Stimulated activated CD8-positive, alpha-beta memory T cell treated with anti-CD3 and anti-CD28 coated beads, Interleukin-12 subunit alpha, Interleukin-12 subunit beta, amount 100 ng/mL, for 4 hours (primary cell): ENCODE results near the gene TNNT2.

Source experiments
- DNase-seq: peaks from one replicate; pipeline ENCODE4 v3.0.0-alpha.2; 2020; ENCODE audit warnings: low read depth

Gene TNNT2

GRCh38 chr1:201401700-201402099, 24.2 kb upstream of the TNNT2 start:
- DNase-seq: no peak

GRCh38 chr1:201400852-201401230, 23.4 kb upstream of the TNNT2 start:
- no peak for DNase-seq

DNA sequence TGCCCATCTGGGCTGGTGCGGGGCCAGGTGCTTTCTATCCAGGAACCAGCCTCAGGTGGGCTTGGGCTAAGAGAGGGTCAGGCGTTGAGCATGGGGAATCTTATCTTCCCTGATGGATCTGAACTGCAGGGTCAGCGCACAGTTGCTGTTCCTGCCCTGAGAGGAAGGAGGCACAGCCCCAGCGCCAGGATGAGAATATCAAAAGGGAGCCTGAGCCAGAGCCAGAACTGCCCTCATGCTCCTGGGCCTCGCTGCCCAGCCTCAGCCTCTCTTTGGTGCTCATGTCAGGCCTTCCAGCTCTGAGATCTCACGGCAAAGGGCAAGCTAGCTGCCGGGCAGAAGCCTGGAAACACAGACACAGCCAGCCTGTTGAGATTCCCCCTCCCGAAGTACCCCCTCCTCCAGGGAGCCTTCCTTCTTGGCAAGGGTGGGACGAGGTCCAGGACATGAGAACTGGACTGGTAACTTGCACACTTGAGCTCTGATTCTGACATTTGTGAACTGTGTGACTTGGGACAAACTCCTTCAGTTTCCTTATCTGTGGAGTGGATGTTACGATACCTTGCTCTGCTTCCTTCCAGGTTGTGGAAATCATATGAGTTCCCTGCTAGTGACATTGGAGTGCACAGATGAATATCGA, 22.9 kb upstream of the TNNT2 start:
- no peak for DNase-seq

DNA sequence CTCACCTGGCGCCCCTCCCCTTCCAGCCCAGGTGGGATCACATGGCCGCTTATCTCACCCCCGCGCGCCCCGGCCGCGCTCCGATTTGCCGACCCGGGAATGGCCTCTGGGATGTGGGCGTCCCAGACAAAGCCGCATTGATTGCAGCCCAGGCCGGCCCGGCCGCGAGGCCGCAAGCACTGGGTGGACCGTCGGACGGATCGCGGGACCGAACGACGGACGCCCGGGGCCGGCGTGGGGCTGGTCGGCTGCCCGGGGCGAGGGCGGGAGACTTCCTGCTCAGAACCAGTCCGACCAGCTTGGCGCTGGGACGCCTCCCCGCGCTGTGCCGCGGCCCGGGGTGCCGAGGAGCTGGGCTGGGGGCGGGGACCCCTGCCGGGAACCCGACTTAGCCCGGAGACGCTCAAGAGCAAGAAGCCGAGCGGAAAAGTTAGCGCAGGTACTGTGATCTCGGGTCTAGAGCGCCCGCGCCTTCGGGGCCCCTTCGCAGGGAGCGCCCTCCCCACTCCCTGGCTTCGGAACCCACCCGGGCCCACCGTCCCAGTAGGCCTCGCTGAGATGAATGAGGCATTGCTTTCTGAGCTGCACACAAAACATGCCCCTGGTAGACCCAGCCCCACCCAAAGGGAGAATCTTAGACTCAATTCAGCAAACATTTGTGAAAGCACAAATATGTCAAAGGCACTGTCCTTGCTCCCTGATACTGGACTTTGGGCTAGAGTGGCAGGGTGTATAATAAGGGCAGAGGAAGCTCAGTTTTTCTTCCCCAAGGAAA, 22.1 kb upstream of the TNNT2 start:
- DNase-seq: no peak

DNA sequence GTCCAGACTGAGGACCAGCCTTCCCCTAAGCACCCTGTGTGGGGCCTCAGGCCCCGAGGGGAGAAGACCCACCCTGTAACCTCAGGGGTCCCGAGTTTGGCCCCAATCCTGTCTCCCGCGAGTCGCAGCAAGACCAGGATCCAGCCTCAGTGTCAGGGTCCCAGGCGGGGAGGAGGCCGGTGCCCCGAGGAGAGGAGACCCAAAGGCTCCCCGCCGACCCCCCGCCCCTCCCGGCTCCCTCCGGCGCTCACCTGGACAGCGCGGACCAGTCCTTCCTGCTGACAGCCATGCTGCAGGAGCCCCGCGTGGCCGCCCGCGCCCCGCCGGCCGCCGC, 21.5 kb upstream of the TNNT2 start, which contains the start of gene LAD1:
Gene LAD1 (minus strand): TSS at position 307 of the 334 bp plus-strand sequence. CDS start 18 bp downstream, at position 289.
- no peak for DNase-seq

DNA sequence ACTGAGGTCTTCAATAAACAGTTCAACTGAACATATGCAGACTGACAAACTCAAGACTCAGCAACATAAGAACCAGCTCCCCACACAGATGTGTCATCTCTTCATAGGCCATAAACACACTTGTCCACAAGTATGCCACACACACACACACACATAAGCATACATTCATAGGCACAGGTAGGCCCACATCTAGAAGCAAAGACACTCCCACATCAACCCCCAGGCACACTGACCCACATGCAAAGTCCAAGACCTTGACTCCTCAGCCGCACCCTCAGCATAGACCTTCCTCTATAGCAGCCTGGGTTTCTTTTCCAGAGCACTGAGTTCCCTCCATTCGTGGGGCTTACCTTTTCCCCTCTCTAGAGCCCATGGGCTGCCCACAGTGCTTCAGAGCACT, 20.2 kb upstream of the TNNT2 start:
- no peak for DNase-seq

DNA sequence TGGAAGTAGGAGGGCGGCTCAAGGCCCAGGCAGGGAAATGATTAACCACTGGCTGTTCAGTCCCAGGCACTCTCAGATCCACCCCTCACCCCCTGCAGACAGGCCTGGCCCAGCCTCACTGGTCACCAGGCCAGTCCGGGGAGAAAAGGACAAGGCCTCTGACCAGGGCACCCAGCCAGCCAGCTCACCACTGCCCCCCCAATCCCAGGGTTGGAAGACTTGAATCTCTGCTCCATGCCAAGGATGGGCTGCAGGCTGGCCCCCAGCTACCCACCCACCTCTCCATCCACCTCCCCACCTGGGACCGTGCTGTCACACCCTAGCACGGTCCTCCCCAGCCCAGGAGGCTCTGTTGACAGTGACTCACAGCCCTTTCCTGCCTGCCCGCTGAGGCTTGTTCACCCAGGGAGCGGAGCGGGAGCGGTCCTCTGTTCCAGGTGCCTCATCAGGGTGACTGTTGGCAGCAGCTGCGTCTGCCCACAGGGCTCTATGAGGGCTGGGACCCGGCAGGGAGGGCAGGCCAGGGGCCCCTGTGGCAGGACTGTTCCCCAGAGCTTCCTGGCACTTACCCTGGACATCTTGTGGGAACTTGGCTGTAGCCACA, 19.5 kb upstream of the TNNT2 start:
- DNase-seq: no peak

GRCh38 chr1:201395936-201396335, 18.5 kb upstream of the TNNT2 start:
- DNase-seq: no peak

GRCh38 chr1:201394591-201394990, 17.1 kb upstream of the TNNT2 start:
- DNase-seq: no peak

- DNase-seq: no peak
Measured at GRCh38 chr1:201393076-201393475, 15.6 kb upstream of the TNNT2 start.

DNA sequence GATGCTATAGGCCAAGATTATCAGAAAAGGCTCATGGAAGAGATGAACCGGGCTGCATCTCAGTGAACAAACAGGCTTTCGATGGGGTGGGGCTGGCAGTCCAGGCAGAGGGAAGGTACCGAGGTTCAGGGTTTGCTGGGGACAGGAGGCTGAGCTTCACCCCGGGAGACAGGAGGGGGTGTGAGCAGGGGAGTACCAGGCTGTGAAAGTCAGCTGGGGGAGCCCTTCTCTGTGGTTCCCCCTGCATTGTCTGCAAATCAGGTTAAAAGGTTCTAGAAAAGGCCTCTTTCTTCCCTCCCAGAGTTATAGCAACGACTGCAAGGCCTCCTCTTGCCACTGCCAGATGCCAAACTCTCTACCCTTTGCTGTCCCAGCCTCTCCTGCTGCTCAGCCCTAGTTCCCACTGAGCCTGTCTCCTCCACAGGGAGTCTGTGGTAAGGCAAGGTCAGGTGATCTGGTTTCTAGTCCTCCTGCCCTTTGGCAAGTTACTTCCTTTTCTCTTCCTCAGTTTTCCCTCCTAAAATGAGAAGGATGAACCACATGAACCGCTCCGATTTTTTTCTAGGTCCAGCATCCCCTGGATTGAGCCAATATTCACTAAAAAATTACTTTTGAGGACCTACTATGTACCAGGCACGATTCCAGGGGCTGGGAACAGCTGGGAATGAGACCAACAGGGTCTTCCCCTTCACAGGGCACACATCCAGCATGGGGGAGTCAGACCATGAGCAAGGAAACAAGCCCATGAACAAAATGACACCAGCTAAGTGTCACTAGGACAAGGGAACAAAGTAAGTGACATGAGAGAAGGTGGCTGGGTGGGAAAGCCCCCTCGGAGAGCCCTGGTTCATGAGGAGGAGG, 14.4 kb upstream of the TNNT2 start:
- DNase-seq: no peak

DNA sequence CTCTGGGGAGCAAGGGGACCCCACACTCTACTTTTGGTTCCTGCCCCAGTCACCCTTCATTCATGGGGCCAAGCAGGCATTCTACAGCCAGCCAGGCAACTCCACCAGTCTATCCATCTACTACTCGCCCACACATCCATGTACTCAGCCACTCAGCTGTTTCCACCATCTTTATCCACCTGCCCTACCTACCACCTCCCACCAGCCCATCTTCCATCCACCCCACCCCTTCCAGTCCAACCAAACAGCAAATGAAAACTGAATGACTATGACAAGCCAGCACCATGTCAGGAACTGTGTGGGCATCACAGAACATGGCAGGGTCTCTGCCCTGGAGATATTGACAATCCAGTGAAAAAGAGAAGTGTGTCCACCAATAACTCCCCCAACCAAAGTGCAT, 13.7 kb upstream of the TNNT2 start:
- DNase-seq: no peak

GRCh38 chr1:201389051-201389450, 11.6 kb upstream of the TNNT2 start:
- no peak for DNase-seq

DNA sequence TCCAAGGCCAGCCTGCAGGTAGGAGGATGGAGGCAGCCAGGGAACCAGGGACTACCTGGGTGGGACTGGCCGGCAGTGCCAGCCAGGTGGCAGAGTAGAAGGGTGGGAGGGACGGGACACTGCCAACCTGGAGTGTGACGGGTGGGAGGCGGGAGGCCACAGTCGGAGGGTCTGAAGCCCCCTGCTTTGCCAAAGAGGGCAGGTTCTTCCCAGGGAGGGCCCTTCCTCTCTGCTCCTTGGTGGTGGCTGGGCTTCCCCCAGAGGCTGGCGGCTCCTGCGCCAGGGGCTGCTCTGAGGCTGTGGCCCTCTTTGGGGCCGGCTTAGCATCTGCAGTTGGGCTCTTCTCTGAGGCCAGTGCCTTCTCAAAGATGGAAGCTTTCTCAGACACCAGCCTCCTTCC, 8.7 kb upstream of the TNNT2 start:
- no peak for DNase-seq

- no peak for DNase-seq
Measured at GRCh38 chr1:201385299-201385891, 7.9 kb upstream of the TNNT2 start.

DNA sequence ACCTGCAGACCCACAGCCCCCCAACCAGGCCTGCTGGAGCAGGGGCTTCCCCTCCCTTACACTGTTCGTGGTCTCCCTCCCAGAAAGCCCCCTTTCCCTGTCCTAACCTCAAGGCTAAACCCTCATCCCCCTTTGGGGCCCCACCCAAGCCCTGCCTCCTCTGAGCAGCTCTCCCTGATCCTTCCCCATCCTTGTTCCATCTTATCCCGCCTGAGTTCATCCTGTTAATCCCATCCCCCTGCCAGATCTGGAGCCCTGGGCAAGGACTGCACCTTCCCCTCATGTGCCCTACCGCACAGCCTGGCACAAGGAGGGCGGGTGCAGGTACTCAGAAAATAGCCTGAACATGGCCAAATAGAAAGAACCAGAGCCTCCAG, 6.9 kb upstream of the TNNT2 start:
- DNase-seq: no peak

DNA sequence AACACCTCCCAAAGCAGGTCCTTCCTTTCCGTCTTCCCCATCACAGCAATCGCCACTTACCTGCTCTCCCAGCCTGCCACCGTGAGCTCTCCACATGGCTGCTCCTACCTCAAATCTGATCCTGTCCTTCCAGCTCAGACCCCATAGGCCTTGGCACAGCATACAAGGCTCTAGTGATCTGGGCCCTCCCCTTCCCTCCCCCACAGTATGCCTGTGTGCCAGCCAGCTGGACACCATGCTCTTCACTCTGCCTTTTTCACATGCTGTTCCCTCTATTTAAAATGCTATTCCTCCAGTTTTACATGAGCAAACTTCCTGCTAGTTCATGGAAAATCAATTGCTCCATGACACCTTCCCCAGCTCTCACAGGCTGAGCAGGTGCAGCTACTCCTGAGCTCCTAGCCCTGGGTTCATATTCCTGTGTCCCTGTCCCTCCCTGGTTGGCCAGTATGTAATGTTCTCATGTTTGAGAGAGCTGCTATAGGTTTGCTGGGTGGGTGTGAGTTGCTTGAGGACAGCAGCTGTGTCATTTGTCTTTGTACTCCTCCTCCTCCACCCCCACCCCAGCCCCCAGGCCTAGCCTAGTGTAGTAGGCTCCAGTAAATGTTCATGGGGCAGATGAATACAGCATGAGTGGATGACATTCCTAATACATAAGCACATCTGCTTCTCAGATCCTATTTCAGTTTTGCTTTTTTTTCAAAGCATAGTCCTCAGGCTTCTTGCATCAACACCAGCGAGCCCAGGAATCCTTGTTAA, 6.3 kb upstream of the TNNT2 start:
- no peak for DNase-seq

GRCh38 chr1:201381130-201381529, 3.6 kb upstream of the TNNT2 start:
- DNase-seq: no peak

GRCh38 chr1:201379733-201380242, 2.3 kb upstream of the TNNT2 start:
- DNase-seq: no peak

DNA sequence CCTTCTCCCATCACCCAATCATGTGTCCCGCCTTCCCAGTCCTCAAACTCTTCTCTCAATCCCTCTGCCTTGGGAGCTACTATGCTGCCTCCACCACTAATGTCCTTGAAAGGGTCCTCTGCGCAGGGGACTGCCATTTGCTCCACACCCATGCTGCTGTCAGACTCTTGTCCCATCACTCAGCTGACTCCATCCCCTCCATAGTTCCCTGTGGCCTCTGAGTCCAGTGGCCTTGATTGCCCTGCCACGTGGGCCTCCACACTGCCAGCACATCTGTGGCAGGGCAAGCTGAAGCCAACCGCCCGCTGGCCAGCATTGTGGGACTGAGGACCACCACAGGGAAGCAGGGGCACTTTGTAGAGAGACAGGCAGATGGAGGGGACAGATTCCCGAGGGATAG, 1.3 kb upstream of the TNNT2 start:
- DNase-seq: no peak
